Measurements from ENCODE around the gene DHRSX. TPM values are rescaled to one million over a fixed set of nuclear protein-coding genes. Genes with fewer than 3 reads are reported as not detected.

DHRSX gene
- polyA plus RNA-seq, 2 of the 4 experiments (the other 2 are of a cell fraction): 32.1 to 56.3 TPM

DNA sequence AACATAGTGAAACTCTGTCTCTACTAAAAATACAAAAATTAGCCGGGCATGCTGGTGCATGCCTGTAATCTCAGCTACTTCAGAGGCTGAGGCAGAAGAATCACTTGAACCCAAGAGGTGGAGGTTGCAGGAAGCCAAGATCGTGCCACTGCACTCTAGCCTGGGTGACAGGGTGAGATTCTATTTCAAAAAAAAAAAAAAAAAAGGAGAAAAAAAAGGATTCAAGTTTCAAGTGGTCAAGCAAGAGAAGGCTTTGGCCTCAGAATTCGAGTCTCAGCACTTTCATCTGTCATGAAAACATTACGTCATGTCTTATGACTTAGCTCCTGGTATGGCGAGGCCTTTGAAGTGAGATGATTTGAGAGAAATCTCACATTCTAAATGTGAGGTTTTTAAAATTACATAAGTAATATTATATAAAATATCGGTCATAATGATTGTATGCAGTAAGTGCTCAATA lies 21.2 kb upstream of the DHRSX start:
- Histone ChIP-seq H3K4me1 (no peaks in the 10 kb centered on the region), H3K9me3 (no peaks in the 10 kb centered on the region), H3K4me3 (no peak overlapping the region), H3K27ac (no peak overlapping the region), H3K4me2 (no peak overlapping the region)
- CTCF ChIA-PET: no interaction called here
- no peak for FAIRE-seq
- WGBS (ENCODE audit: missing lambda C conversion rate): 63% methylated on average over 6 of the region's 6 CpGs
- TF ChIP-seq MYC (IDR thresholded peaks at IDR 0.05; ENCODE audit: borderline replicate concordance, low read length) (no peak), HDAC2 (IDR thresholded peaks at IDR 0.05) (no peak), KDM5A (IDR thresholded peaks at IDR 0.05) (no peak), FOXS1 (CRISPR knock-in tag; IDR thresholded peaks at IDR 0.05) (no peak), TFCP2L1 (CRISPR knock-in tag; IDR thresholded peaks at IDR 0.05) (no peak), ESRRA (IDR thresholded peaks at IDR 0.05; ENCODE audit: borderline replicate concordance, low read length) (no peak), FOSL2 (IDR thresholded peaks at IDR 0.05) (no peak), FOSL2 (CRISPR knock-in tag; IDR thresholded peaks at IDR 0.05) (no peak), EHMT2 (IDR thresholded peaks at IDR 0.05; ENCODE audit: low read depth) (no peak), JUNB (IDR thresholded peaks at IDR 0.05) (no peak), KDM1A (IDR thresholded peaks at IDR 0.05; ENCODE audit: low read depth) (no peak)
- TF ChIP-seq, protein P1, sequence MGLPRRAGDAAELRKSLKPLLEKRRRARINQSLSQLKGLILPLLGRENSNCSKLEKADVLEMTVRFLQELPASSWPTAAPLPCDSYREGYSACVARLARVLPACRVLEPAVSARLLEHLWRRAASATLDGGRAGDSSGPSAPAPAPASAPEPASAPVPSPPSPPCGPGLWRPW (IDR thresholded peaks at IDR 0.05): no peak
- TF ChIP-seq, protein P2, sequence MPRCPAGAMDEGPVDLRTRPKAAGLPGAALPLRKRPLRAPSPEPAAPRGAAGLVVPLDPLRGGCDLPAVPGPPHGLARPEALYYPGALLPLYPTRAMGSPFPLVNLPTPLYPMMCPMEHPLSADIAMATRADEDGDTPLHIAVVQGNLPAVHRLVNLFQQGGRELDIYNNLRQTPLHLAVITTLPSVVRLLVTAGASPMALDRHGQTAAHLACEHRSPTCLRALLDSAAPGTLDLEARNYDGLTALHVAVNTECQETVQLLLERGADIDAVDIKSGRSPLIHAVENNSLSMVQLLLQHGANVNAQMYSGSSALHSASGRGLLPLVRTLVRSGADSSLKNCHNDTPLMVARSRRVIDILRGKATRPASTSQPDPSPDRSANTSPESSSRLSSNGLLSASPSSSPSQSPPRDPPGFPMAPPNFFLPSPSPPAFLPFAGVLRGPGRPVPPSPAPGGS (IDR thresholded peaks at IDR 0.05): no peak
- TF ChIP-seq, protein P3, sequence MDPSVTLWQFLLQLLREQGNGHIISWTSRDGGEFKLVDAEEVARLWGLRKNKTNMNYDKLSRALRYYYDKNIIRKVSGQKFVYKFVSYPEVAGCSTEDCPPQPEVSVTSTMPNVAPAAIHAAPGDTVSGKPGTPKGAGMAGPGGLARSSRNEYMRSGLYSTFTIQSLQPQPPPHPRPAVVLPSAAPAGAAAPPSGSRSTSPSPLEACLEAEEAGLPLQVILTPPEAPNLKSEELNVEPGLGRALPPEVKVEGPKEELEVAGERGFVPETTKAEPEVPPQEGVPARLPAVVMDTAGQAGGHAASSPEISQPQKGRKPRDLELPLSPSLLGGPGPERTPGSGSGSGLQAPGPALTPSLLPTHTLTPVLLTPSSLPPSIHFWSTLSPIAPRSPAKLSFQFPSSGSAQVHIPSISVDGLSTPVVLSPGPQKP (IDR thresholded peaks at IDR 0.05; ENCODE audit: low read depth, low read length): no peak
- TF ChIP-seq, protein P4, sequence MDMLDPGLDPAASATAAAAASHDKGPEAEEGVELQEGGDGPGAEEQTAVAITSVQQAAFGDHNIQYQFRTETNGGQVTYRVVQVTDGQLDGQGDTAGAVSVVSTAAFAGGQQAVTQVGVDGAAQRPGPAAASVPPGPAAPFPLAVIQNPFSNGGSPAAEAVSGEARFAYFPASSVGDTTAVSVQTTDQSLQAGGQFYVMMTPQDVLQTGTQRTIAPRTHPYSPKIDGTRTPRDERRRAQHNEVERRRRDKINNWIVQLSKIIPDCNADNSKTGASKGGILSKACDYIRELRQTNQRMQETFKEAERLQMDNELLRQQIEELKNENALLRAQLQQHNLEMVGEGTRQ (IDR thresholded peaks at IDR 0.05): no peak
- POLR2A ChIA-PET: no interaction called here
- no peak for DNase-seq (ENCODE audit: low read depth in 1 of 2, low spot score in 1 of 2)
- no peak for ATAC-seq

DNA sequence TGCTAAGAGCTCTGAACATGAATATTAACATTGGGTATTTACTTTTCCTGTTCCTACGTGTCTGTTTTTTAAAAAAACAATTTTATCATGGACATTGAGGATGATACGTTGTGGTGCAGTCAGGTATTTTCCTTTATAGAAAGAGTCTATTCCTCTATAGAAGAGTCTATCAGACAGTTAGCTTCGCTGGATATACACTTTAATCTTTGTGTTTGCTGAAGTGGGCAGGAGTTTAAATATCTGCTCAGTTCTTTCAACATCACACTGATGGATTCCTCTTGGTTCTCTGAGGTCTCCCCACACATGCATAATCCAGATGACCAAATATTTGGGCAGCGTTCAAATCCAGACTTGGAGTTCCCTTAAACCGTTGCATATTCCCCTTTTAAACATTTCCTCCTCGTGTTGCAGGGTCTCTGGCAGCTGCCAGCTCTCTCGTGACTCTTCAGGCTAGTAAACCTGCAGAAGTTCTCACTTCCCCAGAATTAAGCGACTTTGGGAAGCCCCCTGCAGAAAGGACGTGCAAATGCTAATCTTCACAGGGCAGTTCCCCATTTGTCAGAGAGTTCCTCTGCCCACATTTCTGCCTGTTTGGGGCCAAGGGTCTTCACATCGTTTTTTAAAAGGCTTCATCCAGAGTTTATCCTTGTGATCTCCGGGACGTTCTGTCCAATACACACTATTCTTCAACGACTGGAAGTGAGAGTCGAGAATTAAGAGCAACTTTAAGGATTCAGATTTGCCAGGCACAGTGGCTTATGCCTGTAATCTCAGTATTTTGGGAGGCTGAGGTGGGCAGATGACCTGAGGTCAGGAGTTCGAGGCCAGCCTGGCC lies 20.5 kb upstream of the DHRSX start:
- TF ChIP-seq CHD2 (IDR thresholded peaks at IDR 0.05; ENCODE audit: low read length, partially characterized antibody): no peak
- TF ChIP-seq SREBF2 (IDR thresholded peaks at IDR 0.05): no peak
- no peak for TF ChIP-seq FOXS1 (CRISPR knock-in tag; IDR thresholded peaks at IDR 0.05)
- TF ChIP-seq FOSL2 (IDR thresholded peaks at IDR 0.05): no peak
- no peak for TF ChIP-seq FOSL2 (CRISPR knock-in tag; IDR thresholded peaks at IDR 0.05)
- no peak for TF ChIP-seq CHD4 (IDR thresholded peaks at IDR 0.05; ENCODE audit: borderline replicate concordance)
- TF ChIP-seq EP300 (IDR thresholded peaks at IDR 0.05): no peak
- no peak for TF ChIP-seq HOXA7 (CRISPR knock-in tag; IDR thresholded peaks at IDR 0.05)
- TF ChIP-seq POLR2AphosphoS2 (conservative IDR thresholded peaks at IDR 0.05; ENCODE audit: low read length): no peak
- peak; percentile 46 for FAIRE-seq
- Histone ChIP-seq H3K4me3 (no peak overlapping the region), H3K4me1 (no peaks in the 10 kb centered on the region), H3K4me2 (no peak overlapping the region), H3K9me3 (no peaks in the 10 kb centered on the region), H3K27ac (no peak overlapping the region)
- ChIA-PET CTCF (no interaction called here), POLR2A (no interaction called here)
- DNase-seq (ENCODE audit: low read depth in 1 of 2, low spot score in 1 of 2): no peak
- ATAC-seq: no peak; a peak in 1 of 6 replicates
- WGBS (ENCODE audit: missing lambda C conversion rate): 34% methylated on average over 15 of the region's 15 CpGs

DNA sequence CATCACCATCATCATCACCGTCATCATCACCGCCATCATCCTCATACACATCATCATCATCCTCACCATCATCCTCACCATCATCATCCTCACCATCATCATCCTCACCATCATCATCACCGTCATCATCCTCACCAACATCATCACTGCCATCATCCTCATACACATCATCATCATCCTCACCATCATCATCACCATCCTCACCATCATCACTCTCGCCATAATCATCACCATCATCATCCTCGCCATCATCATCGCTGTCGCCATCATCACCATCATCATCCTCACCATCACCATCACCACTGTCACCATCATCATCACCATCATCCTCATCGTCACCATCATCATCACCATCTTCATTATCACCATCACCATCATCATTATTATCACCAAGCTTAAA lies 19.8 kb upstream of the DHRSX start:
- ATAC-seq: no peak
- H3K27ac ChIP-seq: no peak overlapping the region
- no peak overlapping the region for H3K4me2 ChIP-seq
- ChIA-PET POLR2A (no interaction called here), CTCF (no interaction called here)
- no peaks in the 10 kb centered on the region for H3K4me1 ChIP-seq
- 84% methylated on average over 8 of the region's 8 CpGs for WGBS (ENCODE audit: missing lambda C conversion rate)
- DNase-seq (ENCODE audit: low read depth in 1 of 2, low spot score in 1 of 2): no peak
- H3K4me3 ChIP-seq: no peak overlapping the region
- no peaks in the 10 kb centered on the region for H3K9me3 ChIP-seq
- FAIRE-seq: no peak
- TF ChIP-seq, protein P5, sequence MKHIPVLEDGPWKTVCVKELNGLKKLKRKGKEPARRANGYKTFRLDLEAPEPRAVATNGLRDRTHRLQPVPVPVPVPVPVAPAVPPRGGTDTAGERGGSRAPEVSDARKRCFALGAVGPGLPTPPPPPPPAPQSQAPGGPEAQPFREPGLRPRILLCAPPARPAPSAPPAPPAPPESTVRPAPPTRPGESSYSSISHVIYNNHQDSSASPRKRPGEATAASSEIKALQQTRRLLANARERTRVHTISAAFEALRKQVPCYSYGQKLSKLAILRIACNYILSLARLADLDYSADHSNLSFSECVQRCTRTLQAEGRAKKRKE (CRISPR knock-in tag; IDR thresholded peaks at IDR 0.05; ENCODE audit: low read depth): no peak
- TF ChIP-seq JUNB (IDR thresholded peaks at IDR 0.05) (no peak), ZSCAN20 (CRISPR knock-in tag; IDR thresholded peaks at IDR 0.05) (no peak), FOSL2 (IDR thresholded peaks at IDR 0.05) (no peak), FOSL2 (CRISPR knock-in tag; IDR thresholded peaks at IDR 0.05) (no peak), HEYL (CRISPR knock-in tag; IDR thresholded peaks at IDR 0.05) (no peak), RCOR1 (IDR thresholded peaks at IDR 0.05; ENCODE audit: low read depth, low read length) (no peak), GATA3 (IDR thresholded peaks at IDR 0.05; ENCODE audit: borderline replicate concordance) (no peak), SMC3 (IDR thresholded peaks at IDR 0.05) (no peak), CBX2 (IDR thresholded peaks at IDR 0.05; ENCODE audit: borderline replicate concordance, low read depth) (no peak)
- TF ChIP-seq, protein P3 (IDR thresholded peaks at IDR 0.05; ENCODE audit: low read depth, low read length): no peak

Measured in A549 (cell line).